SK-N-SH (cell line): ENCODE measurements around the gene PTPA.
A peak's percentile ranks its signal among the peaks of the same experiment; 100 is the strongest.

Experiments used
- EP300 ChIP-seq, 2 experiments: IDR thresholded peaks; 2 replicates each; pipeline versions ENCODE4 v1.4.0 to v1.6.1; 2012; ENCODE audit warnings: borderline replicate concordance in 1 of 2, low read depth in 1 of 2, low read length in 1 of 2
- TF ChIP-seq, protein P1 (sequence below): IDR thresholded peaks from 2 replicates; pipeline ENCODE4 v1.4.0; 2012; ENCODE audit warnings: low read depth
- TF ChIP-seq, protein P2 (sequence below): fragments of 200-600 bp; sonication (generic); IDR thresholded peaks from 2 replicates; pipeline ENCODE4 v1.6.1; 2017; ENCODE audit warnings: antibody characterized with exemption, mild to moderate bottlenecking, moderate library complexity

DNA sequence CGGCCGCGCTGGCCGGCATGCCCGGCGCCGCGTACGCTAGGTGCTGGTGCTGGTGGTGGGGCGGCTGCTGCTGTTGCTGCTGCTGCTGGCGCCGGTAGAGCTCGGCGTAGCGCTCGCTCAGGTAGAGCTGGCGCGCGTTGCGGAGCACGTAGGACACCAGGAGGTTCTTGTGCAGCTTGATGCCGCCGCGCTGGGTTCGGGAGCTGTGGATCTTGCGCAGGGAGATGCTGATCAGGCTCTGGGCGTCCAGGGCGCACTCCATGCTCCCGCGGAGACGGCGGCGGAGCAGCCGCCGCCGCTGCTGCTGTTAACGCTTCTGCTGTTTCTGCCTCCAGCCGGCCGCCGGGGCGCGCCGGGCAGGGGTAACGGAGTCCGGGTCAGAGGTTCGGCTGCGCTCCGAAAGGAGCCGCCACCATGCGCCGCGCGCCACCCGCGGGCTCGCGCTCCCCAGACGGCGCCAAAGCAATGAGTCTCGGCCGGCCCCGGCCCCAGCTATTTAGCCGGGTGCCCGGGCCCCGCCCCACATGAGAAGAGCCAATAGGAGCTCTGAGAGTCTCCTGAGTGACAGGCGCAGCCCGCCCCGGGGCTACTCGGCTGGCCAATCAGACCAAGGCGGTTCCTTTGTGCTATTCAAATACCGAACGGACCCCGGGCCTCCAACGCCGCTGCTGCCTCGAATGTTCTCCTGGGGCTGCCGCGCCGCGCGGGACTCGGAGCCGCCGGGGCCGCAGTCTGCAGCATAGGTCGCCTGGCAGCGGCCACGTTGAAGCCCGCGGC lies 66.8 kb downstream of the PTPA start, which contains the start of gene IER5L:
- TF ChIP-seq, protein P1, sequence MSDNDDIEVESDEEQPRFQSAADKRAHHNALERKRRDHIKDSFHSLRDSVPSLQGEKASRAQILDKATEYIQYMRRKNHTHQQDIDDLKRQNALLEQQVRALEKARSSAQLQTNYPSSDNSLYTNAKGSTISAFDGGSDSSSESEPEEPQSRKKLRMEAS, result peak; percentile 73; the same call in 1 of the 2 replicates
- no peak; a peak in 1 of 4 replicates for TF ChIP-seq EP300 (IDR thresholded peaks at IDR 0.05; ENCODE audit: borderline replicate concordance in 1 of 2, low read depth in 1 of 2, low read length in 1 of 2)
- TF ChIP-seq, protein P2, sequence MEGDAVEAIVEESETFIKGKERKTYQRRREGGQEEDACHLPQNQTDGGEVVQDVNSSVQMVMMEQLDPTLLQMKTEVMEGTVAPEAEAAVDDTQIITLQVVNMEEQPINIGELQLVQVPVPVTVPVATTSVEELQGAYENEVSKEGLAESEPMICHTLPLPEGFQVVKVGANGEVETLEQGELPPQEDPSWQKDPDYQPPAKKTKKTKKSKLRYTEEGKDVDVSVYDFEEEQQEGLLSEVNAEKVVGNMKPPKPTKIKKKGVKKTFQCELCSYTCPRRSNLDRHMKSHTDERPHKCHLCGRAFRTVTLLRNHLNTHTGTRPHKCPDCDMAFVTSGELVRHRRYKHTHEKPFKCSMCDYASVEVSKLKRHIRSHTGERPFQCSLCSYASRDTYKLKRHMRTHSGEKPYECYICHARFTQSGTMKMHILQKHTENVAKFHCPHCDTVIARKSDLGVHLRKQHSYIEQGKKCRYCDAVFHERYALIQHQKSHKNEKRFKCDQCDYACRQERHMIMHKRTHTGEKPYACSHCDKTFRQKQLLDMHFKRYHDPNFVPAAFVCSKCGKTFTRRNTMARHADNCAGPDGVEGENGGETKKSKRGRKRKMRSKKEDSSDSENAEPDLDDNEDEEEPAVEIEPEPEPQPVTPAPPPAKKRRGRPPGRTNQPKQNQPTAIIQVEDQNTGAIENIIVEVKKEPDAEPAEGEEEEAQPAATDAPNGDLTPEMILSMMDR, result peak; percentile 18; the same call in 1 of the 2 replicates
